ENCODE measurements around the gene ETV6. TPM values are rescaled to one million over a fixed set of nuclear protein-coding genes. Genes with fewer than 3 reads are reported as not detected.

The ETV6 gene
- total RNA-seq, 2 donors from 2014 or later = 17.5 to 17.9 TPM

- intact Hi-C loops (cut with DNase I) = no loop called here
- Histone ChIP-seq H3K36me3 (replicated peaks in 1 of 2; ENCODE audit: insufficient read depth in 1 of 2, low read depth in 2 of 2) (no peaks in the 10 kb centered on the region), H3K4me3 (no peak overlapping the region), H3K9me3 (no peaks in the 10 kb centered on the region), H3K4me1 (peaks cover 61% of the 10 kb centered on the region), H3K27ac (no peak overlapping the region), H3K27me3 (no peaks in the 10 kb centered on the region)
- DNase-seq (no peak), ATAC-seq (no peak)
- no peak for TF ChIP-seq POLR2A (IDR thresholded peaks at IDR 0.05)
- no peak for TF ChIP-seq CTCF (IDR thresholded peaks at IDR 0.05)
- 86 to 89% methylated on average over 6 of the region's 6 CpGs for WGBS, 2 donors
Measured at GRCh38 chr12:11657511-11657910, 8.0 kb downstream of the ETV6 start.

DNA sequence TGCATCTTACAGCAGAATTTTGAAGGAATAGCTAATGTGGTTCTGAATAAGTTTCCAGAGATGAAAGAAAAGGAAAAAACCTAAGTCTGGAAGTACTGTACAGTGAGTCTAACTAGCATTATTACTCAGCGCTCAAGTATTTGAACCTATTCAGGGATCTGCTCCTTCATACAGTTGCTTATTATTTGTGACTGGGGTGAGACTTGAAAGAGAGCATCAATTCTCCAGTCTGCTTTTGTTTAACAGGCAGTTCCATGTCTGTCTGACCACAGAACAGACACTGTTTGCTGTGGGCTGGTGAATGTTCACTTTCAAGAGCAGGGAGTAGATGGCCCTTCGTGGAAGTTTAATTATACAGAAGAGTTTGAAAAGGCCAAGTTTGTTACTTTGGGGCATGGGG is 9.3 kb downstream of the ETV6 start:
- TF ChIP-seq CTCF (IDR thresholded peaks at IDR 0.05) (no peak), POLR2A (IDR thresholded peaks at IDR 0.05) (no peak)
- Histone ChIP-seq H3K27me3 (no peaks in the 10 kb centered on the region), H3K36me3 (replicated peaks in 1 of 2; ENCODE audit: insufficient read depth in 1 of 2, low read depth in 2 of 2) (no peaks in the 10 kb centered on the region), H3K4me3 (no peak overlapping the region), H3K4me1 (peaks cover 62% of the 10 kb centered on the region), H3K27ac (no peak overlapping the region), H3K9me3 (no peaks in the 10 kb centered on the region)
- no peak for ATAC-seq
- intact Hi-C loops (cut with DNase I) = no loop called here
- WGBS, 2 donors = 52 to 88% methylated on average over 2 of the region's 2 CpGs
- no peak for DNase-seq

DNA sequence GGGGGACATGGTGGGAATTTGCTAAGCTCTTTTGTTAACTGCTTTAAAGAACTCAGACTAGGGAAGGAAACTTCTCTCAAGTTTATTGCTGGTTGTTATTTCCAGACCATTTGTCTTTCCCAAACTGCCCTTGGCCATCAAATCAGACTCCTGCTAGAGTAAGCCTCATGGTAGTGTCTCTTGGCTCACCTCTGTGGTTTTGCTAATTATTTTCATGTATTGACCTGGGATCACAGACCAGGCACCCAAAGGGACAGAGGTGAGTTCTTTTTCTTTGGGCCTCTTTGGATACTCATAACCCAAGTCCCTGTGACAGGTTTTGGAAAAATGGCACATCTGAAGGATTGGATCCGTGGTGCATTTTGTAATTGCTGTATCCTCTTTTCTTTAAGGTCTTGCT is 11.2 kb downstream of the ETV6 start:
- no peaks in the 10 kb centered on the region for H3K36me3 ChIP-seq (replicated peaks in 1 of 2; ENCODE audit: insufficient read depth in 1 of 2, low read depth in 2 of 2)
- H3K27me3 ChIP-seq = no peaks in the 10 kb centered on the region
- TF ChIP-seq CTCF (IDR thresholded peaks at IDR 0.05) (no peak), POLR2A (IDR thresholded peaks at IDR 0.05) (no peak)
- no peak for ATAC-seq
- no peak for DNase-seq
- intact Hi-C loops (cut with DNase I) = no loop called here
- peaks cover 46% of the 10 kb centered on the region for H3K4me1 ChIP-seq
- no peak overlapping the region for H3K27ac ChIP-seq
- no peaks in the 10 kb centered on the region for H3K9me3 ChIP-seq
- WGBS, 2 donors = 69 to 100% methylated on average over 1 of the region's 1 CpG
- H3K4me3 ChIP-seq = no peak overlapping the region

- no peak overlapping the region for H3K4me3 ChIP-seq
- H3K27me3 ChIP-seq = no peaks in the 10 kb centered on the region
- H3K36me3 ChIP-seq (replicated peaks in 1 of 2; ENCODE audit: insufficient read depth in 1 of 2, low read depth in 2 of 2) = no peaks in the 10 kb centered on the region
- intact Hi-C loops (cut with DNase I) = no loop called here
- TF ChIP-seq POLR2A (IDR thresholded peaks at IDR 0.05) (no peak), CTCF (IDR thresholded peaks at IDR 0.05) (no peak)
- WGBS, 2 donors = 60 to 71% methylated on average over 8 of the region's 8 CpGs
- DNase-seq = peak; percentile 34 to 58 (median 52)
- no peaks in the 10 kb centered on the region for H3K9me3 ChIP-seq
- peaks cover 44% of the 10 kb centered on the region for H3K4me1 ChIP-seq
- no peak overlapping the region for H3K27ac ChIP-seq
- ATAC-seq = peak; percentile 40
Measured at GRCh38 chr12:11661491-11662089, 12.1 kb downstream of the ETV6 start.

- intact Hi-C loops (cut with DNase I) = no loop called here
- no peak for DNase-seq
- Histone ChIP-seq H3K36me3 (replicated peaks in 1 of 2; ENCODE audit: insufficient read depth in 1 of 2, low read depth in 2 of 2) (no peaks in the 10 kb centered on the region), H3K27ac (no peak overlapping the region), H3K4me1 (peaks cover 44% of the 10 kb centered on the region), H3K27me3 (no peaks in the 10 kb centered on the region), H3K9me3 (no peaks in the 10 kb centered on the region), H3K4me3 (no peak overlapping the region)
- ATAC-seq = no peak
- no peak for TF ChIP-seq CTCF (IDR thresholded peaks at IDR 0.05)
- no peak for TF ChIP-seq POLR2A (IDR thresholded peaks at IDR 0.05)
- 95 to 96% methylated on average over 3 of the region's 3 CpGs for whole genome bisulfite sequencing, 2 donors
Measured at GRCh38 chr12:11662369-11662768, 12.9 kb downstream of the ETV6 start.
